ENCODE measurements around the gene ICE1.
"Not testable (repeated sequence)": the region's sequence is repeated elsewhere in the genome, so short reads cannot be mapped to it uniquely, and the experiment has no call there.

ICE1 gene

GRCh38 chr5:5421961-5422818, at the start of gene ICE1:
Gene ICE1 (plus strand): TSS chr5:5422677. CDS start chr5:5422916, 239 bp downstream.
- peak; percentile 97 for DNase-seq

- DNase-seq: no peak
Observed at GRCh38 chr5:5372930-5373329, 49.5 kb upstream of the ICE1 start.

- no peak for DNase-seq
Observed at GRCh38 chr5:5373351-5373989, 49.0 kb upstream of the ICE1 start.

GRCh38 chr5:5374009-5374715, 48.3 kb upstream of the ICE1 start:
- DNase-seq: no peak

- no peak for DNase-seq
Observed at GRCh38 chr5:5377780-5378179, 44.7 kb upstream of the ICE1 start.

- DNase-seq: no peak
Observed at GRCh38 chr5:5378531-5378930, 43.9 kb upstream of the ICE1 start.

GRCh38 chr5:5380298-5380697, 42.2 kb upstream of the ICE1 start:
- DNase-seq: no peak

GRCh38 chr5:5381310-5381913, 41.1 kb upstream of the ICE1 start:
- DNase-seq: no peak

- DNase-seq: no peak
Observed at GRCh38 chr5:5383461-5383860, 39.0 kb upstream of the ICE1 start.

- DNase-seq: no peak
Observed at GRCh38 chr5:5384660-5385330, 37.7 kb upstream of the ICE1 start.

GRCh38 chr5:5385331-5385662, 37.2 kb upstream of the ICE1 start:
- DNase-seq: no peak

- DNase-seq: no peak
Observed at GRCh38 chr5:5386329-5386728, 36.1 kb upstream of the ICE1 start.

GRCh38 chr5:5387192-5387591, 35.3 kb upstream of the ICE1 start:
- DNase-seq: no peak

GRCh38 chr5:5387777-5388176, 34.7 kb upstream of the ICE1 start:
- no peak for DNase-seq

GRCh38 chr5:5390121-5390869, 32.2 kb upstream of the ICE1 start:
- DNase-seq: not testable (repeated sequence)

GRCh38 chr5:5392504-5392903, 30.0 kb upstream of the ICE1 start:
- DNase-seq: not testable (repeated sequence)

- DNase-seq: not testable (repeated sequence)
Observed at GRCh38 chr5:5394384-5394986, 28.0 kb upstream of the ICE1 start.

GRCh38 chr5:5395093-5395492, 27.4 kb upstream of the ICE1 start:
- DNase-seq: not testable (repeated sequence)

GRCh38 chr5:5398071-5398470, 24.4 kb upstream of the ICE1 start:
- DNase-seq: no peak

- DNase-seq: no peak
Observed at GRCh38 chr5:5401095-5401494, 21.4 kb upstream of the ICE1 start.

- DNase-seq: no peak
Observed at GRCh38 chr5:5403741-5404140, 18.7 kb upstream of the ICE1 start.

- no peak for DNase-seq
Observed at GRCh38 chr5:5404381-5404780, 18.1 kb upstream of the ICE1 start.
